GM23248 (cell line): ENCODE data around the gene LCE2C. TPM values are rescaled to one million over a fixed set of nuclear protein-coding genes. Genes with fewer than 3 reads are reported as not detected.

ENCODE experiments used
- DNase-seq: peaks from one replicate; pipeline ENCODE4 v3.0.0-alpha.2; 2015
- H2AFZ ChIP-seq: fragments of 200-600 bp; sonication (generic); 2 replicates; pipeline ENCODE4 v1.6.1; 2016; ENCODE audit warnings: antibody characterized with exemption
- H3F3A ChIP-seq: fragments of 200-600 bp; sonication (generic); 2 replicates; pipeline ENCODE4 v1.6.1; 2016; ENCODE audit warnings: mild to moderate bottlenecking, antibody characterized with exemption, mixed run types; ENCODE audit not compliant: insufficient read depth
- H3K27ac ChIP-seq: fragments of 200-600 bp; sonication (generic); 2 replicates; pipeline ENCODE4 v1.5.1; 2016; ENCODE audit warnings: mild to moderate bottlenecking
- H3K27me3 ChIP-seq: fragments of 200-600 bp; sonication (generic); replicated peaks from 2 replicates; pipeline ENCODE4 v1.6.1; 2016; ENCODE audit warnings: mild to moderate bottlenecking; ENCODE audit not compliant: insufficient read depth
- H3K36me3 ChIP-seq: fragments of 200-600 bp; sonication (generic); 2 replicates; pipeline ENCODE4 v1.6.1; 2016; ENCODE audit warnings: low read depth, mild to moderate bottlenecking
- H3K4me1 ChIP-seq: fragments of 200-600 bp; sonication (generic); 2 replicates; pipeline ENCODE4 v1.6.1; 2016; ENCODE audit warnings: mild to moderate bottlenecking; ENCODE audit not compliant: insufficient read depth
- H3K4me2 ChIP-seq: fragments of 200-600 bp; sonication (generic); one replicate; pipeline ENCODE4 v1.6.1; 2016; ENCODE audit warnings: mild to moderate bottlenecking; ENCODE audit not compliant: unreplicated experiment
- H3K4me3 ChIP-seq: fragments of 200-600 bp; sonication (generic); 2 replicates; pipeline ENCODE4 v1.5.1; 2016; ENCODE audit warnings: mild to moderate bottlenecking
- H3K79me2 ChIP-seq: fragments of 200-600 bp; sonication (generic); 2 replicates; pipeline ENCODE4 v1.6.1; 2016; ENCODE audit warnings: mild to moderate bottlenecking; ENCODE audit not compliant: insufficient read depth
- H3K9ac ChIP-seq: fragments of 200-600 bp; sonication (generic); 2 replicates; pipeline ENCODE4 v1.6.1; 2016; ENCODE audit warnings: mild to moderate bottlenecking
- H3K9me2 ChIP-seq: fragments of 200-600 bp; sonication (generic); 2 replicates; pipeline ENCODE4 v1.6.1; 2016; ENCODE audit warnings: mixed run types, mild to moderate bottlenecking, moderate library complexity; ENCODE audit not compliant: insufficient read depth
- H3K9me3 ChIP-seq: fragments of 200-600 bp; sonication (generic); one replicate; pipeline ENCODE4 v1.6.1; 2017; ENCODE audit warnings: low read depth
- H4K20me1 ChIP-seq: fragments of 200-600 bp; sonication (generic); 2 replicates; pipeline ENCODE4 v1.6.0; 2016; ENCODE audit not compliant: insufficient read depth
- EZH2 ChIP-seq: fragments of 200-600 bp; sonication (generic); IDR thresholded peaks from 2 replicates; pipeline ENCODE4 v1.6.1; 2018; ENCODE audit warnings: antibody characterized with exemption, mild to moderate bottlenecking; ENCODE audit not compliant: insufficient read depth, poor library complexity, severe bottlenecking
- EZH2phosphoT487 ChIP-seq: fragments of 200-600 bp; sonication (generic); IDR thresholded peaks from 2 replicates; pipeline ENCODE4 v1.6.1; 2018; ENCODE audit warnings: antibody characterized with exemption, moderate library complexity, mild to moderate bottlenecking, low read depth; ENCODE audit not compliant: insufficient read depth
- WGBS, 2 experiments: methylation state at CpG; one replicate each; pipeline ENCODE4 v1.1.6; 2015 to 2017; ENCODE audit warnings: low lambda C conversion rate in 2 of 2, low coverage in 1 of 2; ENCODE audit errors: missing lambda C conversion rate in 2 of 2; 5-methylcytosine and 5-hydroxymethylcytosine counted together
- in situ Hi-C: fragments of 300-500 bp; cut with MboI; formaldehyde crosslinking; loops from 2 replicates; pipeline ENCODE4 v1.15.0; 2020
- polyA plus RNA-seq: library from polyadenylated mRNA; unstranded; fragments of >200 nt; fragmentation: Nextera tagmentation; extraction: Ambion mirVana; gene quantifications from 2 replicates; pipeline ENCODE4 v1.2.1, GENCODE V29; 2016
- total RNA-seq: library from RNA; depleted of rRNA; stranded (reverse); fragments of >200 nt; shearing (Covaris generic); gene quantifications from 2 replicates; pipeline ENCODE4 v1.2.3, GENCODE V29; 2014

Gene LCE2C
- total and polyA plus RNA-seq, 2 experiments from 2014 or later: 2.0 TPM; not detected in 1

GRCh38 chr1:152645146-152645545 lies 29.9 kb upstream of the LCE2C start:
- H3K4me1 ChIP-seq: no peaks in the 10 kb centered on the region
- H3K9me2 ChIP-seq: no peaks in the 10 kb centered on the region
- no peaks in the 10 kb centered on the region for H3F3A ChIP-seq
- no peak overlapping the region for H3K4me3 ChIP-seq
- H3K9me3 ChIP-seq: no peaks in the 10 kb centered on the region
- 10 to 15% methylated on average over 3 of the region's 3 CpGs for WGBS, 2 experiments
- peaks cover 22% of the 10 kb centered on the region for H3K27me3 ChIP-seq
- H3K4me2 ChIP-seq: no peak overlapping the region
- H3K36me3 ChIP-seq: no peaks in the 10 kb centered on the region
- no peaks in the 10 kb centered on the region for H3K79me2 ChIP-seq
- in situ Hi-C loops: no loop called here
- H2AFZ ChIP-seq: no peak overlapping the region
- TF ChIP-seq EZH2 (no peak), EZH2phosphoT487 (no peak)
- no peak for DNase-seq
- no peak overlapping the region for H3K27ac ChIP-seq
- no peaks in the 10 kb centered on the region for H4K20me1 ChIP-seq
- H3K9ac ChIP-seq: no peak overlapping the region

DNA sequence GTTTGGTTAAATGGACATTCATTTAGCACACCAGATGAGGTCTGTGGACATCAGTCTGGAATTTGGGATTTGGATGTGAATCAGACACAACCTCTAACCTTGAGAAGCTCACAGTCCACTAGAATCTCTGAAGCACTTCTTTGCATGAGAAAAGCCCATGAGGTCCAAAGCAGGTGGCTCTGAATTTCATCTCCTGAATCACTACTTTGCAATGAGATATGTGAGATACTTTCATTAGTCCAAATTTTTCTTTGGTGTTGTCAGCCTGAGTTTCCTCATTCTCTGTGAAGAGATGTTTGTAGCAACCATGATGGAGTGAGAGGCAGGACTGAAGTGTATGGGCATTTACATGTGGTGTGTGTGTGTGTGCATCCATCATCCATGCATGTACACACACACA lies 28.4 kb upstream of the LCE2C start:
- H3K4me1 ChIP-seq: no peaks in the 10 kb centered on the region
- peak overlapping the region; percentile 2 for H3K4me2 ChIP-seq
- H2AFZ ChIP-seq: no peak overlapping the region
- H3K9ac ChIP-seq: no peak overlapping the region
- no peaks in the 10 kb centered on the region for H3F3A ChIP-seq
- peak; percentile 54 for DNase-seq
- no peaks in the 10 kb centered on the region for H3K79me2 ChIP-seq
- peaks cover 22% of the 10 kb centered on the region for H3K27me3 ChIP-seq
- H3K4me3 ChIP-seq: no peak overlapping the region
- no peak overlapping the region for H3K27ac ChIP-seq
- no peaks in the 10 kb centered on the region for H4K20me1 ChIP-seq
- no peaks in the 10 kb centered on the region for H3K9me3 ChIP-seq
- in situ Hi-C loops: no loop called here
- H3K36me3 ChIP-seq: no peaks in the 10 kb centered on the region
- no peak for TF ChIP-seq EZH2
- TF ChIP-seq EZH2phosphoT487: no peak
- H3K9me2 ChIP-seq: no peaks in the 10 kb centered on the region

GRCh38 chr1:152654110-152654509 lies 21.0 kb upstream of the LCE2C start:
- Histone ChIP-seq H3F3A (no peaks in the 10 kb centered on the region), H3K4me2 (no peak overlapping the region), H4K20me1 (no peaks in the 10 kb centered on the region), H3K9me2 (no peaks in the 10 kb centered on the region), H3K79me2 (no peaks in the 10 kb centered on the region), H2AFZ (peak overlapping the region; percentile 49; the same call in 1 of the 2 replicates), H3K4me3 (no peak overlapping the region), H3K9me3 (no peaks in the 10 kb centered on the region), H3K4me1 (peaks cover 11% of the 10 kb centered on the region; the same call in 1 of the 2 replicates), H3K36me3 (no peaks in the 10 kb centered on the region), H3K27me3 (no peaks in the 10 kb centered on the region), H3K9ac (no peak overlapping the region), H3K27ac (no peak overlapping the region)
- DNase-seq: peak; percentile 74
- in situ Hi-C loops: loop anchor here (25.0 kb wide), 1 partner anchor 558 kb away; the partner anchor contains the start of genes LELP1 and PRR9
- TF ChIP-seq EZH2phosphoT487 (no peak), EZH2 (no peak)
- 21 to 28% methylated on average over 10 of the region's 10 CpGs for WGBS, 2 experiments

GRCh38 chr1:152656459-152656858 lies 18.6 kb upstream of the LCE2C start:
- DNase-seq: no peak
- no peak overlapping the region for H3K4me3 ChIP-seq
- no peaks in the 10 kb centered on the region for H3K79me2 ChIP-seq
- H3K4me2 ChIP-seq: no peak overlapping the region
- H3K27me3 ChIP-seq: no peaks in the 10 kb centered on the region
- in situ Hi-C loops: loop anchor here (25.0 kb wide), 1 partner anchor 556 kb away; the partner anchor contains the start of genes LELP1 and PRR9
- no peaks in the 10 kb centered on the region for H3K9me2 ChIP-seq
- H4K20me1 ChIP-seq: no peaks in the 10 kb centered on the region
- no peaks in the 10 kb centered on the region for H3K36me3 ChIP-seq
- H2AFZ ChIP-seq: no peak overlapping the region
- no peak overlapping the region for H3K9ac ChIP-seq
- TF ChIP-seq EZH2 (no peak), EZH2phosphoT487 (no peak)
- no peaks in the 10 kb centered on the region for H3F3A ChIP-seq
- H3K4me1 ChIP-seq: peaks cover 11% of the 10 kb centered on the region; the same call in 1 of the 2 replicates
- no peaks in the 10 kb centered on the region for H3K9me3 ChIP-seq
- no peak overlapping the region for H3K27ac ChIP-seq
- 28 to 56% methylated on average over 2 of the region's 2 CpGs for WGBS, 2 experiments

DNA sequence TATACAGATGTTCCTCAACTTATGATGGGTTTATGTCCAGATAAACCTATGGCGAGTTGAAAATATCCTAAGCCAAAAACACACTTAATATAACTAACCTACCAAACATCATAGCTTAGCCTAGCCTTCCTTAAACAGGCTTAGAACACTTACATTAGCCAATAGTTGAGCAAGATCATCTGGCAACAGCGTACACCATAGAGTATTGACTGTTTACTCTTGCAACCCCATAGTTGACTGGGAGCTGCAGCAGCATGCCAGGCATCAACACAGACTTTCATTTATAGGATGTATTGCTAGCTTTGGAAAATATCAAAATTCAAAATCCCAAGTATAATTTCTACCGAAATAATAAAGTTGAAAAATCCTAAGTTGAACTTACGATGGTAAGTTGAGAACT lies 17.4 kb upstream of the LCE2C start:
- Histone ChIP-seq H3K4me1 (peaks cover 11% of the 10 kb centered on the region; the same call in 1 of the 2 replicates), H3K9me2 (no peaks in the 10 kb centered on the region), H3K27ac (no peak overlapping the region), H3K9me3 (no peaks in the 10 kb centered on the region), H3F3A (no peaks in the 10 kb centered on the region), H3K36me3 (no peaks in the 10 kb centered on the region), H3K4me3 (no peak overlapping the region), H3K9ac (no peak overlapping the region), H3K4me2 (no peak overlapping the region), H3K27me3 (no peaks in the 10 kb centered on the region), H2AFZ (no peak overlapping the region), H4K20me1 (no peaks in the 10 kb centered on the region), H3K79me2 (no peaks in the 10 kb centered on the region)
- in situ Hi-C loops: loop anchor here (25.0 kb wide), 1 partner anchor 555 kb away; the partner anchor contains the start of genes LELP1 and PRR9
- no peak for TF ChIP-seq EZH2phosphoT487
- TF ChIP-seq EZH2: no peak
- DNase-seq: no peak
- WGBS, 2 experiments: 48 to 49% methylated on average over 4 of the region's 4 CpGs
